ENCODE data around the gene XXYLT1.
"Not testable (repeated sequence)": the region's sequence is repeated elsewhere in the genome, so short reads cannot be mapped to it uniquely, and the experiment has no call there.

XXYLT1 gene

DNA sequence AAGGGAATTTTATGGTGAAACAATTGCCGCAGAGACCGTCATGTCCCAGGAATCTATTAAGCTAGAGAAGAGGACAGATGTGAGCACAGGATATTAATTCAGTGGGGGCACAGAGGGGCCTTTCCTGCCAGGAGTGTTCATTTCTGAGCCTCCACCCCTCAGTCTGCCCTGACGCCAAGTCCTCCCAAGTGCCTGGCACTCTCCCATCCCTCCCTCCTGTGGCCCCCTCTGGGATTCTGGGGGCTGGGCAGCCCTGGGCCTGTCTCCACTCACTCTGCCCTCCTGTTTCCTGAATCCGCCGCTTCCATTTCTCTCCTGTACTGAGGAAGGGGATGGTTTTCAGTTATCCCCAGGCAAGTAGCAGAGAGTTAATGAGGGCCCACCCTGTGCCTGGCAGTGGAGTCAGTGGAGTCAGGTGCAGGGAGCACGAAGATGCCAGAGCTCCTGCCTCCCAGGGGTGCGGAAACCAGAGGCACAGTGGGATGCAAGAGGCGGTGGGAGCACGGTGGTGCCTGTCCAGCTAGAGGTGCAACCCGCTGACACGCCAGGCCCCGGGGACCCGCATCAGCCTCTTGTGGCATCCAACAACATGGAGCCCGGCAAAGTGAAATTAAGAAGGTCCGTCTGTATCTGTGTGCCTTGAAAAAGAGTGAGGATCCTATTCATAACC lies 212.5 kb downstream of the XXYLT1 start:
- DNase-seq: no peak

DNA sequence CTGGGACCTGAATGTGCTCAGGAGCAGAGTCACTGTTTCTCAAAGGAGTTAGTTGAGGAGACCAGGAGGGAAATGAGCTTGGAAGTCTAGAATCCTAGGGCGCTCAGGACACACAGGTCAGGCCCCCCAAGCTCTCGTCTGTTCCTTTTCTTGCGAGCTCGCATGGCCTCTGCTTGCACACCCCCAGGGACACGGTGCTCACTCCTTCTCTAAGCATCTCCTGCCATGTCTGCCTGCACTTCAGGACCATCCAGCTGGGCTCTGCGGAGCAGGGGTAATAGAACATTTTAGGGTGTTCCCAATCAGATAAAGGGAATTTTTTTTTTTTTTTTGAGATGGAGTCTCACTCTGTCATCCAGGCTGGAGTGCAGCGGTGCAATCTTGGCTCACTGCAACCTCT lies 213.2 kb downstream of the XXYLT1 start:
- no peak for DNase-seq

DNA sequence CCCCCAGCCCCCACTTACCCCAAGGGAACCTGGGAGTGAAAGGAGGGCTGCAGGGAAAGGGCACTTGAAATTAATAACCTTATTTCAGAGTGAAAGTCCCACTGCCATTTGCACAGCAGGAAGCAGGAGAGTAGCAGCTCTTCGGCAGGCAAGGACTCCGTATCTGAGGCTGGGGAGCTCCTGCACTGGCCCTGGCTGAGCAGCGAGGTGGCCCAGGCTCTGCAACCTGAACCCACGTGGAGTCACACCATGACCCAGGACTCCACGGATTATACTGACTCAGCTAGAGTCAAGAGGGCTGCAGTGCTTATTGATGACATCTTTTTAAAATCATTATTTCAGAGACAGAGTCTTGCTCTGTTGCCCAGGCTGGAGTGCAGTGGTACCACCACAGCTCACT lies 214.5 kb downstream of the XXYLT1 start:
- no peak for DNase-seq

DNA sequence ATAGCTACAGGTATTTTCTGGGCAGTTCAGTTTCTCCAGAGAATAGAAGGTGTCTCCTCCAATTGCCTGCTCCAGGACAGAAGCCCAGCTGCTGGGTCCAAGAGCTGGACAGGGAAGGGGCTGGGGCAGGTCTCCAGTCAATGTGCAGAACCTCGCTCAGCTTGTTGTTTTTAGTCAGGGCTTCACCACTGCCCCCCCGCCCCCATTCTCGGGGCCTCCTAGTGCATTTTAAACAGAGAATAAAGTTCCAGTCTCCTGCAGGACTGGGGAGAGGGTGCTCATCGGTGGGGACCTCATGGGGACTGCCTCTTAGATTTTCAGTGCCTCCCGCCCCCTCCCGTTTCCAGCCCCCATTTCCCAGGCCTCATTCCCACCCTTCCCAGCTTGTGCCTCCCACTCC lies 216.6 kb downstream of the XXYLT1 start:
- no peak for DNase-seq

DNA sequence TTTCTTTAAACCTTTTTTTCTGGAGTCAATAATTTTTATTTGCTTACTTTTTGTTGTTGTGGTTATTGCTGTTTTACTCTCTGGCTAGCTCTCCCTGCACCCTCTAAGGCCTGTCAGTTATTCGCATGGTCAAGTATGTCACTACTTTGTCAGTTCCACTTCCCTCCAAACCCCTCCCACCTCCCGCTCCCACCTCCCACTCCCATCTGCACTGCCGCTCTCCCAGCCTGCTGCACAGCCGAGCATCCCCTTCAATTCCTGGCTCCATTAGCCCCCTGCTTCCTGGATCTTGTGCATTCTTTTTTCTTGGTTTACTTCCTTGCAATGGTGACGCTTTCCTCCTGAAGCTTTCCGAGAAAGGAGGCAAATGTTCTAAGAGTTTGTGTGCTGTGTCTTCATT lies 218.0 kb downstream of the XXYLT1 start:
- no peak for DNase-seq

DNA sequence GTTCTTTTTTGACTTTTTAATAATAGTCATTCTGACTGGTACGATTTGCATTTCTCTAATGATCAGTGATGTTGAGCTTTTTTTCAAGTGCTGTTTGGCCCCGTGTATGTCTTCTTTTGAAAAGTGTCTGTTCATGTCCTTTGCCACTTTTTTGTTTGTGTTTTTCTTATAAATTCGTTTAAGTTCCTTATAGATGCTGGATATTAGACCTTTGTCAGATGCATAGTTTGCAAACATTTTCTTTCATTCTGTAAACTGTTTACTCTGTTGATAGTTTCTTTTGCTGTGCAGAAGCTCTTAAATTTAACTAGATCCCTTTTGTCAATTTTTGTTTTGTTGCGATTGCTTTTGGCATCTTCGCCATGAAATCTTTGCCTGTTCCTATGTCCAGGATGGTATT lies 220.7 kb downstream of the XXYLT1 start:
- not testable (repeated sequence) for DNase-seq

DNA sequence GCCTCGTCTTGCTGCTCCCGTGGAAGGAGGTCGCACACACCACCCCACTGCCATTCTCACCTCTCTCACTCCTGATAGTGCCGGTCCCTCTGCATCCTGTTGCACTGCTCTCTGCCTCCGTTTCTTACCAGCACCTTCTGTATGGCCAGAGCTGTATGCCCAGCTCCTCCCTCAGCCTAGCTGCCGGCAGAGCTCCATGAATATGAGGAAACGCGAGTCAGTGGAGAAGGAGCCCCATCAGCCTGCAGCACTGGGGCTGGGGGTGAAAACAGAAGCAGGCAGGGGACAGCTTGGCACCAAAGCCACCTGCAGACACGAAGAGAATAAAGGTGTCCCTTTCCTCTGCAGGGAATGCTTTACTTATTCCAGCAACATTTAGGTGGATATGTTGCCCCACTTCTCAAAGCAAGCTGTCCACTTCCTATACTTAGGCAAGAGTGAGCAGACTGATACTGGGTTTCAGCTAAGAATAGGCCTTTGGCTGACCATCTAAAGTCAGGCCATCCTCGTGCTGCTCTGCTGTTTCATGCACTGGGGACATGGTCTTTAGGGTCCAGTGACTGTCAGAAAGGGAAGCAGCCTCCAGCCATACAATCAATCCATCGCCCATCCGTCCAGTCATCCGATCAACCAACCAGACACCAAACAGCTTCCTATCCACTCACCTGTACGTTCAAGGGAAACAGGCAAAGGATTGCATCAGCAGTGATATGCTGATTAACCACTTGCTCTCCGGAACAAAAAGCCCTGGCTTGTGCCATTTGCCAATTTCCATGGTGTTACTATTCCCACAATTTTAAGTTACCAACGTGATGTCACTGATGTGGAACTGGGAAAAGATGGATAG lies 222.7 kb downstream of the XXYLT1 start:
- no peak for DNase-seq

DNA sequence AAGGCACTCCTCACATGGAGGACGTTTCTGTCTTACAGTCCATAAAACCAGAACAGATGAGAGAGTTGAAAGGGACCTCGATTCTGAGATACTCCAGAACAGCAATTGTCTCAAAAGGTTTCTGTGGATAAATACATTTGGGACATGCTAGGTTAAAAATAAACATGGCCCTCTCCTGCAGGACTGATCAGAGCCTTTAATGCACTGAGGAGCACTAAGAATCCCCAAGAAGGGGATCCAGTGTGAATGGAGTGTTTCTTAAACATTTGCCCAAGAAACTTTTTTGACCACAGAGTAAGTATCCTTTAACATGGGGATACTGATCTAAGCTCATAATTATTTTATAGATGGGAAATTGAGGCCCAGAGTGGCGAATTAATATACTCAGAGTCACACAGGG lies 223.4 kb downstream of the XXYLT1 start:
- no peak for DNase-seq

DNA sequence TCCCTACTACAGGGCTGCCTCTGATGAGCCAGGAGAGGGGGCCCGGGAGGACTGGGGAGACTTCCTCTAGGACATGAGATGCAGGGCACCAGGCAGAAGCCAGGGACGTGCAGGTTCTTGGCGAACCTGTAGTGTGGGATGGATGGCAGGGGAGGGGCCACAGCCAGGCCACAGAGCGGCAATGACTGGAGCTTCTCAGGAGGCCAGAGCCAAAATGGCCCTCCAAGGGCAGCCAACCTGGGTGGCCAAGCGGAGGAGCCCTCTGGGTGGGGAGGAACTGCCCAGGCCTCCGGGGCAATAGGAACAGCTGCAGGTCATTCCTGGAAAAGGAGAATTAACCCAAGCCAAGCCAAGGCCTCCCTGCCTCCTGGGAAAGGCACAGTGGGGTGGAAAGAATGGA lies 224.5 kb downstream of the XXYLT1 start:
- no peak for DNase-seq

DNA sequence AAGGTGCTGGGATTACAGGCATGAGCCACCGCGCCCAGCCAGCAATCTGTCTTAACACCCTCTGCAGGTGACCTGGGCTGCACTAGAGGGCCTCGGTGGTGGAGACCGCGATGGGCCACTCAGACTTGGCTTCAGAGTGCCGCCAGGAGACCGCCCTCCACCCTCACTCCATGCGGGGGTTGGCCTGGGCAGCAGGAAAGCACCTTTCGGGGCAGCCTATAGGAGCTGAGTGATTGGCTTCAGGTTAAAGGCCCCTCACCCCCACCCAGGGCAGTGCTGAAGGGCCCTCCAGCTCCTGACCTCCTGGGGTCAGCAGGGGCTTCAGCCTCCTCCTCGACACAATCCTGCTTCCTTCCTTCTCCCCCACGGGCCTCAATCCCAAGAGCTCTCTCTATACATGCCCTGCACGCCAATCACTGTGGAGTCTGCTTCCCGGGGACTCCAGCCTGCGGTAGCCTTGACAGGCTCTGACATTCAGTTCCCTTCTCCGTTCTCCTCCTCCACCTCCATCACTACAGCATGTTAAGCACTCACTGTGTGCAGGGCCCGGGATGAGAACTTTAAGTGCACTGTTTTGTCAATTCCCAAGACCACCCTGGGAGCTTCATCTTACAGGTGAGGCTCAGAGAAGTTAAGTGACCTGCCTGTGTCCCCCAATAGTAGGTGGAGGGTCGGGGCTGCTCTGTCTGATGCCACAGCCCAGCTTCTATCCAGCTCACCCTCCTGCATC lies 225.3 kb downstream of the XXYLT1 start:
- no peak for DNase-seq

DNA sequence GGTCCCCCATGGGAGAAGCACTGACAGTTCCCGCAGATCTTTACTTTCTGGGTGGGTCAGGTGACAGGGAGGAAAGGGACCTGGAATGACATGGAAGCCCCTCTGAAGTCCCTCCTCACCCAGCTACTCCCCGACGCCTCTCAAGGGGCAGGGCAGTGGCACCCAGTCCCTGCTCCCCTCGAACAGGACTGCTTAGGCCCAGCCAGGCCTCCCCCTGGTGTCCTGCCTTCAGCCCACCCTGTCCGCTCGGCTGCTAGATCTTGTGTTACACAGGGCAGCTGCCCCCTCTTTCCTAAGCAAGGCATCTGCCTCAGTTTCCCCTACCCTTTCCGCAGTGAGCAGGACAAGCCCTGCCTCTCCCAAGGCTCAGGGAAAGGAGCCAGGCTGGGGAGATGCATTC lies 226.5 kb downstream of the XXYLT1 start:
- DNase-seq: no peak

DNA sequence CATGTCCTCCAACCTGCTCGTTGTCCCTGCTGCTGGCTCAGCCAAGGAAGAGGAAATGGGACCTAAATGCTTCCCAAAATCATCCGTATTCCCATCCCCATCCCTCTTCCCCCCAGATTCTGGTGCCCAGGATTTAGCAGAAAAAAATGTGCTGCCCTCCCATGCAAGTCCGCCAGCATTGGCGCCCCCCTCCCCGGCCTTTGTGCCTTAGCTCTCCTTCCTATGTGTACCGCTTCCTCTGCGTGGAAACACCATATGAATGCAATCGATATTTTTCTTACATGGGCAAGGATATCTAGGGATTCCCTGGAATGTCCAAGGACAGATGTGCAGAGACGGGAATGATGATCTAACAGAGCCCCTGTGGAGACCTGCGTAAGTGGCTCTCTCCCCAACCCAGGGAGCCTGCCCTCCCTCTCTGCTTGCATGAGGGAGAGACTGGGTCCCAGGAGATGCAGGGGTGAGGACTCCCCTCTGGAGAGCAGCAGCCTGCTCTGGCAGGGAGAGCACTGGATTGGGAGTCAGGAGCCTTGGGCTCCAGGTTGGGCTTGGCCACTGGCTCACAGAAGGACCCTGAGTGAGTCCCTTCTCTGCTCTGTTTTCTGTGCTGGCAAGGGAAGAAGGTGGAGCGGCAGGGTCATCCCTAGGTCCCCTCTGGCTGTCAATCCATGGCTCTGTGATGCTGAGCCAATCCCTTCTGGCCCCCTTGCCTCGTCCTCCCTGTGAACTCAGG lies 227.2 kb downstream of the XXYLT1 start:
- no peak for DNase-seq

DNA sequence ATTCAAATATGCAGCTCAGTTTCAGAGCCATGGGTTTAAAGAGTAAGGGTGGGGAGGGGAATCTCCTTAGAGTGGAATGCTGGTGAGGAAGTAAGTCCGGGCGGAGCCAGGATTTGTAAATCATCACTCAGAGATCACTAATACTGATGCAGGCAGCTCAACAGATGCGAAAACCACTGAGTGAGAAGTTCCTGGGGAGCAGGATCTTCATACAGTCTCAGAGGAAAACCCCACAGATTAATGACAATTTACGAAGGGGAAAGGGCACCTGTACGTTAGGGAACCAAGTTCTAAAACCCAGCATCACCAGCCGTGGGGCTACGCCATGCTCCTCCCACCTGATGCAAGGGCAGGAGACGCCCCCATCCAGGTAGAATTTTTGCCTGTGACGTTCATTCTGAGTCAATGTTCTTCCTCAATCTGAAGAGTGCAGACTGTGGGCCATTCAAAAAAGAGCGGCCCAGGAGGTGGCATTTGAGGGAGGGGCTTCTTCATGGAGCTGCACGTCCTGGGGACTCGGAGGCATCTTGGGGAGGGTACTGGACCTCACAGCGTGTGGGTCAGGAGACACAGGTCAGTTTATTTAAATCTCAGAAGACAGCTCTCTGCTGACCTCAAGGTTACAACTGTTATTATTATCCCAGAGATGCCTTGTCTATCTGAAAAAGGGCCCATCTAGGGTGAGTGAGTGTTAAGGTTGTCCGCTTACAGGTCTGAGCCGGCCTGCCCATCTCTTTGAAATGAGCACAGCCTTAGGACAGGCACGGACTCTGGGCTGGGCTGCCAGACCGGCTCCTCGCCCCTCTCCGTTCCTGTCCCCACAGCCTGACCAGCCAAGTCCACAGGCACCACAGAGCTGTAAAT lies 228.0 kb downstream of the XXYLT1 start:
- DNase-seq: no peak

DNA sequence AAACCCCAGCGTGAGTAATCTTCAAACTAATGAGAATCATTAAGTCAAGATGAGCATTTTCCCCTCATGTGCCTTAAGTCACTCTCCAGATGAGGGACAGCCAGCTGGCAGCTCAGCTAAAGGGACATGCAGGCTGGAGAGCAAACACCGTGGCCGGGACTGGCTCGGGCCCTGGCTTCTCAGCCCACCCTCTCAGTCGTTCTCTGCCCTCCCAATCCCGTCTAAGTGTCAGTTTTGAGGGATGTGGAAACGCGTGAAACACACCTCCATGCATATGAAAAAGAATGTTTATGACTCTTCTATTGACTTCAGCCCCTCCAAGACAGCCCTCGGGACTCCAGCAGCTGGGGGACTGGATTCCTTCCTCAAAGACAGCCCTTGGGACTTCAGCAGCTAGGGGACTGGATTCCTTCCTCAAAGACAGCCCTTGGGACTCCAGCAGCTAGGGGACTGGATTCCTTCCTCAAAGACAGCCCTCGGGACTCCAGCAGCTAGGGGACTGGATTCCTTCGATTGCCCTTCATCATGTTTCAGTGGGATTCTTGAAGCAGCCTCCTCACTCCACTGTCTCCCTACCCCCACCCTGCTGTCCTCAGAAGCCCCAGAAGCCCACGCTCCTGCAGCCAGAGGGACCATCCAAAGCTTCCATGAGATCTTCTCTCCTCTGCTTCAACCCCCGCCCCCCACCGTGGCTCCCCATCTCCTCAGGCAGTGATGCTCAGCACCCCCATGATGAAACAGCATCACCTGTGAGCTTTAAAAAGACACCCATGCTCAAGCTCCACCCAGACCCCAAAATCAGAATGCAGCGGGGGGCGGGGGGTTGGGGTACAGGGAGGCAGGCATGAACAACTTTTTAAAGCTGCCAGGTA lies 228.9 kb downstream of the XXYLT1 start:
- no peak for DNase-seq

DNA sequence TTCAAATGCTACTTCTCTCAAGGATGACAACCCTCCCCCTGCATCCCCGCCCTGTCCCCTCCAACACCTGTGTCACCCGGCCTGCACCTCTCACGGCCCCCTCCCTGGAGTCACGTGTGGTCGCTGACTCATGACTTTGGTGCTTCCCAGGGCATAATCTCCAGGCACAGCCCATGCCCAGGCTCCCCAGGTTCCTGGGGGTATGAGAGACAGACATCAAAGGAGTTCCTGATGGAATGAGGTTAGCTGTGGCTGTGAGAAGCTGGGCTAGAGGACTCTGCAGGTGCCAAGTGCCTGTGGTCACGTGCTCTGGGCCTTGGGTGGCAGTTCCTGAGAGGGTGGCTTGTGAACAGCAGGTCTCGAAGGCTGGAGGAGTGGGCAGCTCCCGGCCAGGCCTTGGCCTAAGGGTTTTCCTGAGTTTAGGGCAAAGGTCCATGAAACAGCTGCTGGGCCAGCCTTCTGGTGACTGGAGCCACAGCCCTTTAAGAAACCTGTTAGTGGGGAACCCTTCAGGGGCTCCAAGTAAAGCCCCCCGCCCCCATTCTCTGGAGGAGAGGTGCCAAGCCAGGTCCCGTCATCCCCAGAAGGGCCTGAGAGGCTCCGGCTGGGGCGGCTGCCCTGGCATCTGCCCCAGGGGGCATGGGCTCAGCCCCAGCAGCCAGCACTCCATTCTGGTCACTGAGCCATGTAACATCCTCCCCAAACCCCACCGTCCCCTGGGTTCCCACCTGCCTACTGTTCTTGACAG lies 230.0 kb downstream of the XXYLT1 start:
- DNase-seq: no peak

DNA sequence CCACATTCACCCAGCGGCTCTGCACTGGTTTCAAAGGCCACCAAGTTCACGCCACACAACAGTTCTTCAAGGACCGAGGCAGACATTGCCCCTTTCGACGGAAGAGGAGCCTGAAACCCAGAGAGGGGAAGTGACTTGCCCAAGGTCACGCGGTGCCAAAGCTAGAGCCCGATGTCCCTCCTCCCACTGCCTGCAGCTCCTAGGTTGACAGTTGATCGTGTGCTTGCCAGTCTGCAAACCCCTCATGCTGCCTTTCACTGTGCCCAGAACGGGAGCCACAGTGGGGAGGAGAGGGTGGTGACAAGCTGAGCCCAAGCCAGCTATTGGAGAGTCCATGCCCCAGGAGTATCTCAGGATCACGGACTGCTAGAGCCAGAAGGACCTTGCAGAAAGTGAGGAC lies 230.9 kb downstream of the XXYLT1 start:
- no peak for DNase-seq

DNA sequence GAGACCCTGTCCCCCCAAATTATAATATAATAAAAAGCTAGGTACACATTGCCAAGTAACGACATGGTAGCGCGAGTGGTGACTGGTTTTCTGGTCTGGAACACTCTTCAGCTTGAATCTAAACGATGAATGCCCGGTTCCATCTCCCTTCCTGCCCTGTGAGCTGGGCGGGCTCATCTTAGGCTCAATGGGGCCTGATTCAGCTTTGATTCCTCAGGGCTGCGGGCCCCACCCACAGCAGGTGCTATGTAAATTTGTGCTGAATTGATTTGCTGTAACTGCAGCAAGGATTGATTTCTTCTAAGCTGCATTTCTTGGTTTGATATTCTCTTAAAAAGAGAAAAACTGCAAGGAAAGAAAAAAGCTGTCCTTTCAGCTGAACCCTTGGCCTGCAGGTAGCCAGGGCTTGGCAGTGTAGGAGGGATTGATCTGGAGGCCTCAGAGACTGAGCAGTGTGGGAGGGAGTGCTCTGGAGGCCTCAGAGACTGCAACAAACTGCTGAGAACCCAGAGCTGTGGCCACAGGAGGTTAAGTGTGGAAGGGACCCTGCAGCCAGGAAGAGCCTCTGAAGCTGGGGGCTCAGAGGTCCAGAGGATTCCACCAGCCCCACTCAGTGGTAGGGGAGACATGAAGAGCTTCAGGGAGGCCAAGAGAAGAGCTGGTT lies 231.6 kb downstream of the XXYLT1 start:
- peak; percentile 5 for DNase-seq

DNA sequence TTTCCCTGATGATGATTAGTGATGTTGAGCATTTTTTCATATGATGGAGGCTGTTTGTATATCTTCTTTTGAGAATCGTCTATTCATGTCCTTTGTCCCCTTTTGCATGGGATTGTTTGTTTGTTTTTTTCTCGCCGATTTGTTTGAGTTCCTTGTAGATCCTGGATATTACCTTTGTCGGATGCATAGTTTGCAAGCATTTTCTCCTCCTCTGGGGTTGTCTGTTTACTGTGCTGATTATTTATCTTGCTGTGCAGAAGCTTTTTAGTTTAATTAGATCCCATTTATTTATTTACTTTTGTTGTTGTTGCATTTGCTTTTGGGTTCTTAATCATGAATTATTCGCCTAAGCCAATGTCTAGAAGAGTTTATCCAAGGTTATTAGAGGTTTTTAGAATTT lies 232.8 kb downstream of the XXYLT1 start:
- no peak for DNase-seq

DNA sequence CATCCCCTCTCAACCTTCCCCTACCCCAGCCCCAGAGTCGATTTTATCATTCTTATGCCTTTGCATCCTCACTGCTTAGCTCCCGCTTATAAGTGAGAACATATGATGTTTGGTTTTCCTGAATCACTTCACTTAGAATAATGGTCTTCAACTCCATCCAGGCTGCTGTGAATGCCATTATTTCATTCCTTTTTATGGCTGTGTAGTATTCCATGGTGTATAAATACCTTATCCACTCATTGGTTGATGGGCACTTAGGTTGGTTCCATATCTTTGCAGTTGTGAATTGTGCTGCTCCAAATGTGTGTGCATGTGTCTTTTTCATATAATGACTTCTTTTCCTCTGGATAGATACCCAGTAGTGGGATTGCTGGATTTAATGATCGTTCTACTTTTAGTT lies 233.4 kb downstream of the XXYLT1 start:
- DNase-seq: not testable (repeated sequence)

DNA sequence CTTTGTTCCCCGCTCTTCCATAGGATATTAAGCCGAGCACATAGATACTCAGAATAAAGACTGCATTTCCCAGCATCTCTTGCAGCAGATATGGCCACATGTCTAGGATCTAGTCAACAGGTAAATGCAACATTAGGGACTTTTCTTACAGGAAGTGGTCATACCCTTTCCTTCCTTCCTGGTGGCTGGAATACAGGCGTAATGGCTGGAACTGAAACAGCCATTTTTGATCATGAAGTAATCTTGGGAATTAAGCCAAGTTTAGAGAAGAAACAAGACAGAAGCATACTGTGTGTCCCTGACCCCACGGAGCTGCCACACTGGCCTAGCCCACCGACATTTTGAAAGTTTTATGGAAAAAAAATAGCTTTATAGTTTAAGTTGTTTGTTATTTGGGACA lies 234.0 kb downstream of the XXYLT1 start:
- no peak for DNase-seq

Measured in NCI-H526 treated with DMSO at 0.1 percent for 48 hours (cell line).